HG02973 (cell line): Measurements from ENCODE around the gene RALGAPB.
"Not testable (repeated sequence)": the region's sequence is repeated elsewhere in the genome, so short reads cannot be mapped to it uniquely, and the experiment has no call there.

Source experiments
- ATAC-seq: cut with Tn5 transposase; IDR thresholded peaks from one replicate; pipeline ENCODE4 v1.9.1; 2021; ENCODE audit warnings: moderate library complexity; ENCODE audit not compliant: unreplicated experiment

Gene RALGAPB

GRCh38 chr20:38446441-38447209, 26.0 kb upstream of the RALGAPB start:
- ATAC-seq: peak; percentile 68

- ATAC-seq: no peak
Observed at GRCh38 chr20:38447251-38447661, 25.4 kb upstream of the RALGAPB start.

GRCh38 chr20:38447931-38448675, 24.5 kb upstream of the RALGAPB start:
- no peak for ATAC-seq

- ATAC-seq: no peak
Observed at GRCh38 chr20:38449046-38449445, 23.6 kb upstream of the RALGAPB start.

- no peak for ATAC-seq
Observed at GRCh38 chr20:38450412-38450975, 22.1 kb upstream of the RALGAPB start.

DNA sequence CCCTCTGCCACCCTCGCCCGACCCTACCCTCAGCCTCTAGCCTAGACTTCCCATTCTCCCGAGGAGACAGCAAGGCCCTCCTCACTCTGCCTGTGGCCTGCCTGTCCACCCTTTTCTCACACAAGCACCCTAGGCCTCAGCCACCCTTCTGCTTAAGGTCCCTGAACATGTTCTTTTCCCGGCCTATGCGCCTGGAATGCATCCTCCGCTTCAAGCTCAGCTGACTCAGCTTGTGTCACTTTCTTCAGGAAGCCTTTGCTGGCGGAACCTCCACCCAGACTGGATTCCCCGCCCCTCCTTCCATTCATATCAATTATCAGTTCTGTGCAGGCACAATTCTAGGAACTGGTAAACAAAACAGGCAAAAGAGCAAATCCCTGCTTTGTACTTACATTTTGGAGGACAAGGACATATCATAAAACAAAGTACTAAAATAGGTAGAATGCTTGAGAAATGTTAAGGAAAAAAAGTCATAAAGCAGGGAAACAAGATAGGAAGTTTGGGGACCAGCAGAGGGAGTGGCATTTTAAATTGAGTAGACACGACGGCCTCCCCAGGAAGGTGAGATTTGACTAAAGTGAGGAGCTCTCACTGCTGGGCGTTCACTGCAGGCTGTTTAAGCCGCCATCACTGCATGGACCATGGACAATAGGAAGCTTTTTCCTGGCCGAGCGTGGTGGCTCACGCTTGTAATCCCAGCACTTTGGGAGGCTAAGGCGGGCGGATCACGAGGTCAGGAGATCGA, 19.6 kb upstream of the RALGAPB start:
- no peak for ATAC-seq

- no peak for ATAC-seq
Observed at GRCh38 chr20:38453941-38454340, 18.7 kb upstream of the RALGAPB start.

GRCh38 chr20:38454556-38455473, 17.8 kb upstream of the RALGAPB start:
- ATAC-seq: no peak

DNA sequence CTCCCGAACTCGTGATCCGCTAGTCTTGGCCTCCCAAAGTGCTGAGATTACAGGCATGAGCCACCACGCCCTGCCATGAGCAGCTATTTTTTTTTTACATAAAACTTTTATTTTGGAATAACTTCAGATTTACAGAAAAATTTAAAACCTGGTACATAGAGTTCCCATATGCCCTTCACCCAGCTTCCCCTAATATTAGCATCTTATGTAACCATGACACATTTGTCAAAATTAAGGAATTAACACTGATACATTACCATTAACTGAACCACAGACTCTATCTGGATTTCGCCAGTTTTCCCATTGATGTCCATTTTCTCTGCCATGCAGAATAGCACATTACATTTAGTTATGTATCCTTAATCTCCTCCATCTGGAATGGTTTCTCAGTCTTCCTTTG, 14.3 kb upstream of the RALGAPB start:
- ATAC-seq: no peak

DNA sequence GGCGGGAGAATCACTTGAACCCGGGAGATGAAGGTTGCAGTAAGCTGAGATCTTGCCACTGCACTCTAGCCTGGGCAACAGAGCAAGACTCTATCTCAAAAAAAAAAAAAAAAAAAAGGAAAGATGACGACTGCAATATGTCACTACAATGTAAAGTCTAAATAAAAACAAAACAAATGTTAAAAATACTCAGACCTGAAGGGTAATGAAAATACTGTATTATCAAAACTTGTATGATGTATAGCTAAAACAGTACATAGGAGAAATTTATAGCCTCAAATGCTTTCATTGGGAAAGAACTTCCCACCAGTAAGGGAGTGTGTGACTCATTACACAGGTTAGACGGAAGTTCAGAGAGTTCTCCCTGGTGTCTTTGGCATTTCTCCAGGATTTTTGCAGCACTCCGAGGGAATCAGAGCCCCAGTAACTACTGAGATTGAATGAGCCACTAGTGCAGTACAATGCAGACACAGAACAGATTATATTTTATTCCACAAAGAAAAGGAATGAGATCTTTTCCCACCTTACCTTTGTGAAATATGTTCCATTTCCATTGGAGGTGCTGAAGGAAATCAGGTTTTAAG, 12.5 kb upstream of the RALGAPB start:
- ATAC-seq: no peak

- not testable (repeated sequence) for ATAC-seq
Observed at GRCh38 chr20:38460631-38461030, 12.0 kb upstream of the RALGAPB start.

GRCh38 chr20:38461167-38461566, 11.5 kb upstream of the RALGAPB start:
- not testable (repeated sequence) for ATAC-seq

- ATAC-seq: not testable (repeated sequence)
Observed at GRCh38 chr20:38461569-38461968, 11.1 kb upstream of the RALGAPB start.

DNA sequence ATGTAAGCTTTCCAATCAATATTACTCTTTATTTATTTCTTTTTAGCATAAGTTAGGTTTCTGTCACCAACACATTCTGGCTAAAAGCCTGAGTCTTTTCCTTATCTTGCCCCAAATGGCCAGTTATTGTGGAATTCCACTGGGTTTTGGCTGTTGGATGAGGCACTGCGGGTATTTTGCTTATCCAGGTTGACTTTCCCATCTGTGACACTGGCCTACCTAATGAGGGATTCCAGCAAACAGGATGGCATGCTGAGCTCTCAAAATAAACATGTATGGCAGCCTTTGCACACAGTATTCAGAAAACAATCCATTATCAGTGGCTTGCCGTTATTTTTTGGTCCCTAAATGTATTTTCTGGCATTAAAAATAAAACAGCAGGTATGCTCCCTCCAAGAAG, 6.5 kb upstream of the RALGAPB start:
- ATAC-seq: no peak

DNA sequence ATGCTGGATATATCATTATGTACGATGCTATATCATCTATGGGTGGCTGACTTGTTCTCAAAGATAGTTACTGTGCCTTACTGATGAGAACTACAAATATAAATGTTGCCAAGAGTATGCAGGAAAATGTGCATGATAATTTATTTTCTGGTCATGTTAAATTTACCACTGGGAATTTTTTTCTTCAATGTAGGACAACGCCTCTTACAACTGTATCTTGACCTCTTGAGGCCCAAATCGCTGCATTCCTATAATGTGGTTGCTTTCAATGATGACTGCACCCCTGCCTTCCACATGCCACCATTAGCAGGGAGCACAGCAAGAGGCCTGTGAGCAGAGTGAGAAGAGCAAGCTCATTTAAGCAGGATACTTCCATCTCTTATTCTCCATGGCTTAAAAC, 5.7 kb upstream of the RALGAPB start:
- ATAC-seq: no peak

- no peak for ATAC-seq
Observed at GRCh38 chr20:38471245-38471644, 1.4 kb upstream of the RALGAPB start.

GRCh38 chr20:38471987-38472512, 593 bp upstream of the RALGAPB start:
- no peak for ATAC-seq

DNA sequence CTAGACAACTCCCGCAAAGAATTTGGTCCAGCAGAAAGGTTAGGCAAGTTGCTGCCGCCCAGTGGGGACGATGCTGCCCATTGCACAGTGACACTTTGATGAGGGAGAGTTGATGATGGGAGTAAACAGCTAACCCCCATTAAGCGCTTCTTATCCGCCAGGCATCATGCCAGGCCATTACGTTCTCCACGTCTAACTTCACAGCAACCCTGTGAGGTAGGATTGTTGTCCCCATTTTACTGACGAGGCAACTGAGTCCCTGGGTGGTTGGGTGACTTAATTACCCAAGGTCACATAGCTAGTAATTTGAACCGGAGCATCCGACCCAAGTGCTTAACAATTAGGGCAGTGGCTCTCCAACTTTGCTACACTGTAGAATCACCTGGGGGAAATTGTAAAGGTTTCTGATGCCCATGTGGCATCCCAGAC, 738 bp downstream of the RALGAPB start:
- no peak for ATAC-seq

GRCh38 chr20:38477747-38478146, 5.1 kb downstream of the RALGAPB start:
- no peak for ATAC-seq

DNA sequence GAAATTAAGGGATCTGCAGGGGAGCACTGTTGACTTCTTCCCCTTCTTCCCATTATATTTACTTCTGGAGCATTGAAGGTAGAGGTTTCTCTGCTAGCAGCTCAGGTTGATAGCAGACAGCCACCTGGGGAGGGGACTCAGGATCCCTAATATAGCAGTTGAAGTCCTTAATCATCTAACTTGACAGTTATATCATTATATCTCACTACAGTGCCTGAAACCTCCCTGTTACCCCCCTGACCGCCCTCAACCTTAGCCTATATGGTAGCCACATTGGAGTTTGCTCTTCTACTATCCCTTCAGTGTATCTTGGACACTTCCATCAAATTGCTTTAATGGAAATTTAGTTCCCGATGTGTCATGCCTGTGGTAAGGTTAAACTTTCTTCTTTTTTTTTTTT, 7.0 kb downstream of the RALGAPB start:
- ATAC-seq: no peak
